Measurements from ENCODE around the gene ANK3. TPM values are rescaled to one million over a fixed set of nuclear protein-coding genes. Genes with fewer than 3 reads are reported as not detected.

ANK3 gene
- total and polyA plus RNA-seq, 2 donors (not counting 1 experiment from before 2014, with no cell fraction given) = 0.50 to 0.79 TPM

GRCh38 chr10:59991661-59992060, 398.0 kb downstream of the ANK3 start:
- peak; percentile 14 to 80 for DNase-seq (ENCODE audit: low read depth in 2 of 2)
- H3K36me3 ChIP-seq (ENCODE audit: control insufficient read depth, insufficient read depth, low read length) = no peaks in the 10 kb centered on the region
- H2AFZ ChIP-seq (ENCODE audit: low read length) = no peak overlapping the region
- H3K9me3 ChIP-seq (ENCODE audit: control insufficient read depth, insufficient read depth, low read depth, low read length) = no peaks in the 10 kb centered on the region
- H3K9ac ChIP-seq (ENCODE audit: insufficient read depth, low read length) = no peak overlapping the region
- no peaks in the 10 kb centered on the region for H3K79me2 ChIP-seq (ENCODE audit: control insufficient read depth, insufficient read depth, low read length)
- H3K27ac ChIP-seq (ENCODE audit: insufficient read depth, low read length) = no peak overlapping the region
- H3K4me3 ChIP-seq (replicated peaks in 1 of 4; ENCODE audit: control extremely low read depth in 1 of 4, insufficient read depth in 1 of 4, low read depth in 3 of 4, low read length in 4 of 4) = no peak overlapping the region
- H3K4me2 ChIP-seq (ENCODE audit: extremely low read depth, insufficient read depth, low read length) = no peak overlapping the region
- H3K4me1 ChIP-seq (ENCODE audit: control insufficient read depth, extremely low read depth, insufficient read depth, low read length) = no peaks in the 10 kb centered on the region
- H3K27me3 ChIP-seq (ENCODE audit: control insufficient read depth, insufficient read depth, low read length) = no peaks in the 10 kb centered on the region
- H4K20me1 ChIP-seq (ENCODE audit: control insufficient read depth, extremely low read depth, insufficient read depth, low read length) = no peaks in the 10 kb centered on the region
- TF ChIP-seq, protein P1, sequence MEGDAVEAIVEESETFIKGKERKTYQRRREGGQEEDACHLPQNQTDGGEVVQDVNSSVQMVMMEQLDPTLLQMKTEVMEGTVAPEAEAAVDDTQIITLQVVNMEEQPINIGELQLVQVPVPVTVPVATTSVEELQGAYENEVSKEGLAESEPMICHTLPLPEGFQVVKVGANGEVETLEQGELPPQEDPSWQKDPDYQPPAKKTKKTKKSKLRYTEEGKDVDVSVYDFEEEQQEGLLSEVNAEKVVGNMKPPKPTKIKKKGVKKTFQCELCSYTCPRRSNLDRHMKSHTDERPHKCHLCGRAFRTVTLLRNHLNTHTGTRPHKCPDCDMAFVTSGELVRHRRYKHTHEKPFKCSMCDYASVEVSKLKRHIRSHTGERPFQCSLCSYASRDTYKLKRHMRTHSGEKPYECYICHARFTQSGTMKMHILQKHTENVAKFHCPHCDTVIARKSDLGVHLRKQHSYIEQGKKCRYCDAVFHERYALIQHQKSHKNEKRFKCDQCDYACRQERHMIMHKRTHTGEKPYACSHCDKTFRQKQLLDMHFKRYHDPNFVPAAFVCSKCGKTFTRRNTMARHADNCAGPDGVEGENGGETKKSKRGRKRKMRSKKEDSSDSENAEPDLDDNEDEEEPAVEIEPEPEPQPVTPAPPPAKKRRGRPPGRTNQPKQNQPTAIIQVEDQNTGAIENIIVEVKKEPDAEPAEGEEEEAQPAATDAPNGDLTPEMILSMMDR (conservative IDR thresholded peaks at IDR 0.05 in 1 of 2, IDR thresholded peaks at IDR 0.05 in 1 of 2; ENCODE audit: low read depth in 1 of 2, low read length in 2 of 2) = no peak
- TF ChIP-seq EZH2 (IDR thresholded peaks at IDR 0.05; ENCODE audit: low read length, missing control alignments) = no peak

GRCh38 chr10:59991117-59991516, 398.6 kb downstream of the ANK3 start:
- Histone ChIP-seq H3K4me1 (ENCODE audit: control insufficient read depth, extremely low read depth, insufficient read depth, low read length) (no peaks in the 10 kb centered on the region), H3K4me3 (replicated peaks in 1 of 4; ENCODE audit: control extremely low read depth in 1 of 4, insufficient read depth in 1 of 4, low read depth in 3 of 4, low read length in 4 of 4) (no peak overlapping the region), H4K20me1 (ENCODE audit: control insufficient read depth, extremely low read depth, insufficient read depth, low read length) (no peaks in the 10 kb centered on the region), H3K4me2 (ENCODE audit: extremely low read depth, insufficient read depth, low read length) (no peak overlapping the region), H3K79me2 (ENCODE audit: control insufficient read depth, insufficient read depth, low read length) (no peaks in the 10 kb centered on the region), H3K27me3 (ENCODE audit: control insufficient read depth, insufficient read depth, low read length) (no peaks in the 10 kb centered on the region), H3K27ac (ENCODE audit: insufficient read depth, low read length) (no peak overlapping the region), H2AFZ (ENCODE audit: low read length) (no peak overlapping the region), H3K9ac (ENCODE audit: insufficient read depth, low read length) (no peak overlapping the region), H3K36me3 (ENCODE audit: control insufficient read depth, insufficient read depth, low read length) (no peaks in the 10 kb centered on the region), H3K9me3 (ENCODE audit: control insufficient read depth, insufficient read depth, low read depth, low read length) (no peaks in the 10 kb centered on the region)
- no peak for DNase-seq (ENCODE audit: low read depth in 2 of 2)
- TF ChIP-seq, protein P1 (conservative IDR thresholded peaks at IDR 0.05 in 1 of 2, IDR thresholded peaks at IDR 0.05 in 1 of 2; ENCODE audit: low read depth in 1 of 2, low read length in 2 of 2) = no peak
- TF ChIP-seq EZH2 (IDR thresholded peaks at IDR 0.05; ENCODE audit: low read length, missing control alignments) = no peak

GRCh38 chr10:59985639-59986038, 404.0 kb downstream of the ANK3 start:
- no peak overlapping the region for H3K9ac ChIP-seq (ENCODE audit: insufficient read depth, low read length)
- no peaks in the 10 kb centered on the region for H3K27me3 ChIP-seq (ENCODE audit: control insufficient read depth, insufficient read depth, low read length)
- no peak overlapping the region for H3K4me2 ChIP-seq (ENCODE audit: extremely low read depth, insufficient read depth, low read length)
- TF ChIP-seq, protein P1 (conservative IDR thresholded peaks at IDR 0.05 in 1 of 2, IDR thresholded peaks at IDR 0.05 in 1 of 2; ENCODE audit: low read depth in 1 of 2, low read length in 2 of 2) = no peak
- TF ChIP-seq EZH2 (IDR thresholded peaks at IDR 0.05; ENCODE audit: low read length, missing control alignments) = no peak
- no peaks in the 10 kb centered on the region for H3K36me3 ChIP-seq (ENCODE audit: control insufficient read depth, insufficient read depth, low read length)
- H4K20me1 ChIP-seq (ENCODE audit: control insufficient read depth, extremely low read depth, insufficient read depth, low read length) = no peaks in the 10 kb centered on the region
- no peaks in the 10 kb centered on the region for H3K9me3 ChIP-seq (ENCODE audit: control insufficient read depth, insufficient read depth, low read depth, low read length)
- no peak overlapping the region for H2AFZ ChIP-seq (ENCODE audit: low read length)
- no peak overlapping the region for H3K4me3 ChIP-seq (replicated peaks in 1 of 4; ENCODE audit: control extremely low read depth in 1 of 4, insufficient read depth in 1 of 4, low read depth in 3 of 4, low read length in 4 of 4)
- H3K79me2 ChIP-seq (ENCODE audit: control insufficient read depth, insufficient read depth, low read length) = no peaks in the 10 kb centered on the region
- no peak for DNase-seq (ENCODE audit: low read depth in 2 of 2)
- H3K27ac ChIP-seq (ENCODE audit: insufficient read depth, low read length) = no peak overlapping the region
- no peaks in the 10 kb centered on the region for H3K4me1 ChIP-seq (ENCODE audit: control insufficient read depth, extremely low read depth, insufficient read depth, low read length)

Measured in fibroblast of lung (primary cell).